HepG2 (cell line): Measurements from ENCODE around the gene ALG14. TPM values are rescaled to one million over a fixed set of nuclear protein-coding genes. Genes with fewer than 3 reads are reported as not detected.
A peak's percentile ranks its signal among the peaks of the same experiment; 100 is the strongest.

Source experiments
- ELF3 ChIP-seq: IDR thresholded peaks from 2 replicates; pipeline ENCODE4 v1.6.1; 2016; ENCODE audit warnings: missing genetic modification reagents, missing compliant biosample characterization
- FOXC1 ChIP-seq: sonication (generic); formaldehyde crosslinking; IDR thresholded peaks from 2 replicates; pipeline ENCODE4 v1.8.0; 2022; ENCODE audit warnings: mild to moderate bottlenecking, missing genetic modification reagents, borderline replicate concordance
- IKZF4 ChIP-seq: sonication (generic); formaldehyde crosslinking; IDR thresholded peaks from 2 replicates; pipeline ENCODE4 v1.5.1; 2020; ENCODE audit warnings: borderline replicate concordance, mild to moderate bottlenecking, low read depth, missing genetic modification reagents; ENCODE audit errors: not compliant biosample characterization
- JUN ChIP-seq: sonication (generic); formaldehyde crosslinking; IDR thresholded peaks from 2 replicates; pipeline ENCODE4 v1.4.0; 2020; ENCODE audit warnings: mild to moderate bottlenecking, missing genetic modification reagents
- JUNB ChIP-seq: sonication (generic); formaldehyde crosslinking; IDR thresholded peaks from 2 replicates; pipeline ENCODE4 v1.8.0; 2022; ENCODE audit warnings: missing genetic modification reagents, mild to moderate bottlenecking, borderline replicate concordance
- KAT8 ChIP-seq: IDR thresholded peaks from 2 replicates; pipeline ENCODE4 v1.6.1; 2016; ENCODE audit warnings: missing genetic modification reagents, missing compliant biosample characterization
- KLF13 ChIP-seq: sonication (generic); formaldehyde crosslinking; IDR thresholded peaks from 2 replicates; pipeline ENCODE4 v1.4.0; 2020; ENCODE audit warnings: mild to moderate bottlenecking, missing genetic modification reagents
- MIER2 ChIP-seq: IDR thresholded peaks from 2 replicates; pipeline ENCODE4 v1.6.1; 2016; ENCODE audit warnings: missing biosample characterization, missing genetic modification reagents
- RFX1 ChIP-seq: fragments of 450-650 bp; IDR thresholded peaks from 2 replicates; pipeline ENCODE4 v1.6.1; 2017
- TBX2 ChIP-seq: sonication (generic); formaldehyde crosslinking; IDR thresholded peaks from 2 replicates; pipeline ENCODE4 v1.5.0; 2020; ENCODE audit warnings: missing genetic modification reagents, mild to moderate bottlenecking, borderline replicate concordance
- TBX3 ChIP-seq: fragments of 450-650 bp; IDR thresholded peaks from 2 replicates; pipeline ENCODE4 v1.6.1; 2017; ENCODE audit warnings: antibody characterized with exemption, mild to moderate bottlenecking, inconsistent platforms, borderline replicate concordance
- ZFP36L2 ChIP-seq: sonication (generic); formaldehyde crosslinking; IDR thresholded peaks from 2 replicates; pipeline ENCODE4 v1.4.0; 2020; ENCODE audit warnings: missing genetic modification reagents
- ZNF20 ChIP-seq: sonication (generic); formaldehyde crosslinking; IDR thresholded peaks from 2 replicates; pipeline ENCODE4 v1.4.0; 2020; ENCODE audit warnings: mild to moderate bottlenecking, moderate library complexity, missing genetic modification reagents
- ZNF367 ChIP-seq: sonication (generic); formaldehyde crosslinking; IDR thresholded peaks from 2 replicates; pipeline ENCODE4 v1.4.0; 2020; ENCODE audit warnings: missing genetic modification reagents, borderline replicate concordance
- ZNF468 ChIP-seq: sonication (generic); formaldehyde crosslinking; IDR thresholded peaks from 2 replicates; pipeline ENCODE4 v1.8.0; 2022; ENCODE audit warnings: mild to moderate bottlenecking, moderate library complexity, missing genetic modification reagents
- ZNF792 ChIP-seq: IDR thresholded peaks from 2 replicates; pipeline ENCODE4 v1.6.1; 2016
- ZNF879 ChIP-seq: sonication (generic); formaldehyde crosslinking; IDR thresholded peaks from 2 replicates; pipeline ENCODE4 v1.8.1; 2023; ENCODE audit warnings: missing genetic modification reagents
- ZNF883 ChIP-seq: sonication (generic); formaldehyde crosslinking; IDR thresholded peaks from 2 replicates; pipeline ENCODE4 v1.5.1; 2020; ENCODE audit warnings: mild to moderate bottlenecking, missing genetic modification reagents; ENCODE audit errors: not compliant biosample characterization
- polyA plus RNA-seq, 8 experiments: library from polyadenylated mRNA; depleted of rRNA in 3 of 8; stranded (reverse) in 7 of 8; unstranded in 1 of 8; fragments of >200 nt; fragmentation: Illumina TruSeq in 4 of 8; extraction: Trizol in 4 of 8; gene quantifications; 2 replicates each; pipeline versions ENCODE4 v1.2.1 to v1.2.3, GENCODE V29; 2011 to 2016; ENCODE audit warnings: low read depth in 4 of 8, missing spikeins in 1 of 8, mixed read lengths in 1 of 8; ENCODE audit not compliant: insufficient read depth in 1 of 8
- total RNA-seq, 5 experiments: library from RNA; depleted of rRNA; stranded (reverse); fragments of >200 nt; fragmentation: Illumina TruSeq; extraction: Trizol; gene quantifications; 2 replicates each; pipeline ENCODE4 v1.2.3, GENCODE V29; 2016; ENCODE audit warnings: low read depth in 1 of 5
- TF ChIP-seq, protein P1 (sequence below): sonication (generic); formaldehyde crosslinking; IDR thresholded peaks from 2 replicates; pipeline ENCODE4 v1.4.0; 2020; ENCODE audit warnings: missing genetic modification reagents, borderline replicate concordance
- TF ChIP-seq, protein P2 (sequence below): sonication (generic); formaldehyde crosslinking; IDR thresholded peaks from 2 replicates; pipeline ENCODE4 v1.5.0; 2020; ENCODE audit warnings: mild to moderate bottlenecking, missing genetic modification reagents, moderate library complexity
- TF ChIP-seq, protein P3 (sequence below): sonication (generic); formaldehyde crosslinking; IDR thresholded peaks from 2 replicates; pipeline ENCODE4 v1.5.1; 2020; ENCODE audit warnings: missing genetic modification reagents, mild to moderate bottlenecking, borderline replicate concordance
- TF ChIP-seq, protein P4 (sequence below): sonication (generic); formaldehyde crosslinking; IDR thresholded peaks from 2 replicates; pipeline ENCODE4 v1.4.0; 2020; ENCODE audit warnings: missing genetic modification reagents

The ALG14 gene
- total and polyA plus RNA-seq, 2 of the 13 experiments (the other 11 are each of a cell fraction or from before 2014, with no cell fraction given), result 4.5 to 12.7 TPM

DNA sequence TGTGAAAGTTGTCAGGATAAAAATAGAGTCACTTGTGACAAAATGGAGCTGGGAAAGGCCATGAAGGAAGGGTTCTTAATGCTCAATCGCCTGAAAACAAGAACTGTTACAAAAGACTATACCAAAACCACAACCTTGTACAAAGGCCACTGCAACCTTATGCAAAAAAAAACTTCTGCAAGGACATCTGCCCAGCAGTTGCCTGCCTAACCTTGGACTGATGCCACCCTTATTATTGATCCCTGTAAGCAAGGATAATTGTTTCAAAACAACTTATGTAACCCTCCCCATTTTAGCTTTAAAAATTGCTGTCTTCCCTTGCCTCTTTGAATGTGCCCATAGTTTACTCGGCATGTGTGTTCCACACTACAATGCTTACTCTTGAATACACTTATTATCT lies 5.7 kb downstream of the ALG14 start (continued):
- TF ChIP-seq, protein P1, sequence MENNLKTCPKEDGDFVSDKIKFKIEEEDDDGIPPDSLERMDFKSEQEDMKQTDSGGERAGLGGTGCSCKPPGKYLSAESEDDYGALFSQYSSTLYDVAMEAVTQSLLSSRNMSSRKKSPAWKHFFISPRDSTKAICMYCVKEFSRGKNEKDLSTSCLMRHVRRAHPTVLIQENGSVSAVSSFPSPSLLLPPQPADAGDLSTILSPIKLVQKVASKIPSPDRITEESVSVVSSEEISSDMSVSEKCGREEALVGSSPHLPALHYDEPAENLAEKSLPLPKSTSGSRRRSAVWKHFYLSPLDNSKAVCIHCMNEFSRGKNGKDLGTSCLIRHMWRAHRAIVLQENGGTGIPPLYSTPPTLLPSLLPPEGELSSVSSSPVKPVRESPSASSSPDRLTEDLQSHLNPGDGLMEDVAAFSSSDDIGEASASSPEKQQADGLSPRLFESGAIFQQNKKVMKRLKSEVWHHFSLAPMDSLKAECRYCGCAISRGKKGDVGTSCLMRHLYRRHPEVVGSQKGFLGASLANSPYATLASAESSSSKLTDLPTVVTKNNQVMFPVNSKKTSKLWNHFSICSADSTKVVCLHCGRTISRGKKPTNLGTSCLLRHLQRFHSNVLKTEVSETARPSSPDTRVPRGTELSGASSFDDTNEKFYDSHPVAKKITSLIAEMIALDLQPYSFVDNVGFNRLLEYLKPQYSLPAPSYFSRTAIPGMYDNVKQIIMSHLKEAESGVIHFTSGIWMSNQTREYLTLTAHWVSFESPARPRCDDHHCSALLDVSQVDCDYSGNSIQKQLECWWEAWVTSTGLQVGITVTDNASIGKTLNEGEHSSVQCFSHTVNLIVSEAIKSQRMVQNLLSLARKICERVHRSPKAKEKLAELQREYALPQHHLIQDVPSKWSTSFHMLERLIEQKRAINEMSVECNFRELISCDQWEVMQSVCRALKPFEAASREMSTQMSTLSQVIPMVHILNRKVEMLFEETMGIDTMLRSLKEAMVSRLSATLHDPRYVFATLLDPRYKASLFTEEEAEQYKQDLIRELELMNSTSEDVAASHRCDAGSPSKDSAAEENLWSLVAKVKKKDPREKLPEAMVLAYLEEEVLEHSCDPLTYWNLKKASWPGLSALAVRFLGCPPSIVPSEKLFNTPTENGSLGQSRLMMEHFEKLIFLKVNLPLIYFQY (CRISPR knock-in tag), result peak; percentile 23; the same call in 1 of the 2 replicates
- TF ChIP-seq JUNB (CRISPR knock-in tag) (no peak), MIER2 (CRISPR knock-in tag) (no peak; the same call in 1 of the 2 replicates), KAT8 (CRISPR knock-in tag) (peak; percentile 84), IKZF4 (CRISPR knock-in tag) (no peak), ZNF879 (CRISPR knock-in tag) (no peak), JUN (CRISPR knock-in tag) (no peak), ZNF792 (CRISPR knock-in tag) (no peak), TBX3 (no peak), ZNF468 (CRISPR knock-in tag) (no peak), TBX2 (CRISPR knock-in tag) (peak; percentile 43; the same call in 1 of the 2 replicates), ZFP36L2 (CRISPR knock-in tag) (no peak), RFX1 (no peak), ZNF20 (CRISPR knock-in tag) (no peak), KLF13 (CRISPR knock-in tag) (no peak), FOXC1 (CRISPR knock-in tag) (no peak), ELF3 (CRISPR knock-in tag) (peak; percentile 37; the same call in 1 of the 2 replicates), ZNF367 (CRISPR knock-in tag) (no peak), ZNF883 (CRISPR knock-in tag) (no peak)
- TF ChIP-seq, protein P2, sequence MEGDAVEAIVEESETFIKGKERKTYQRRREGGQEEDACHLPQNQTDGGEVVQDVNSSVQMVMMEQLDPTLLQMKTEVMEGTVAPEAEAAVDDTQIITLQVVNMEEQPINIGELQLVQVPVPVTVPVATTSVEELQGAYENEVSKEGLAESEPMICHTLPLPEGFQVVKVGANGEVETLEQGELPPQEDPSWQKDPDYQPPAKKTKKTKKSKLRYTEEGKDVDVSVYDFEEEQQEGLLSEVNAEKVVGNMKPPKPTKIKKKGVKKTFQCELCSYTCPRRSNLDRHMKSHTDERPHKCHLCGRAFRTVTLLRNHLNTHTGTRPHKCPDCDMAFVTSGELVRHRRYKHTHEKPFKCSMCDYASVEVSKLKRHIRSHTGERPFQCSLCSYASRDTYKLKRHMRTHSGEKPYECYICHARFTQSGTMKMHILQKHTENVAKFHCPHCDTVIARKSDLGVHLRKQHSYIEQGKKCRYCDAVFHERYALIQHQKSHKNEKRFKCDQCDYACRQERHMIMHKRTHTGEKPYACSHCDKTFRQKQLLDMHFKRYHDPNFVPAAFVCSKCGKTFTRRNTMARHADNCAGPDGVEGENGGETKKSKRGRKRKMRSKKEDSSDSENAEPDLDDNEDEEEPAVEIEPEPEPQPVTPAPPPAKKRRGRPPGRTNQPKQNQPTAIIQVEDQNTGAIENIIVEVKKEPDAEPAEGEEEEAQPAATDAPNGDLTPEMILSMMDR (CRISPR knock-in tag), result no peak
- TF ChIP-seq, protein P3, sequence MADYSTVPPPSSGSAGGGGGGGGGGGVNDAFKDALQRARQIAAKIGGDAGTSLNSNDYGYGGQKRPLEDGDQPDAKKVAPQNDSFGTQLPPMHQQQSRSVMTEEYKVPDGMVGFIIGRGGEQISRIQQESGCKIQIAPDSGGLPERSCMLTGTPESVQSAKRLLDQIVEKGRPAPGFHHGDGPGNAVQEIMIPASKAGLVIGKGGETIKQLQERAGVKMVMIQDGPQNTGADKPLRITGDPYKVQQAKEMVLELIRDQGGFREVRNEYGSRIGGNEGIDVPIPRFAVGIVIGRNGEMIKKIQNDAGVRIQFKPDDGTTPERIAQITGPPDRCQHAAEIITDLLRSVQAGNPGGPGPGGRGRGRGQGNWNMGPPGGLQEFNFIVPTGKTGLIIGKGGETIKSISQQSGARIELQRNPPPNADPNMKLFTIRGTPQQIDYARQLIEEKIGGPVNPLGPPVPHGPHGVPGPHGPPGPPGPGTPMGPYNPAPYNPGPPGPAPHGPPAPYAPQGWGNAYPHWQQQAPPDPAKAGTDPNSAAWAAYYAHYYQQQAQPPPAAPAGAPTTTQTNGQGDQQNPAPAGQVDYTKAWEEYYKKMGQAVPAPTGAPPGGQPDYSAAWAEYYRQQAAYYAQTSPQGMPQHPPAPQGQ (CRISPR knock-in tag), result no peak
- TF ChIP-seq, protein P4, sequence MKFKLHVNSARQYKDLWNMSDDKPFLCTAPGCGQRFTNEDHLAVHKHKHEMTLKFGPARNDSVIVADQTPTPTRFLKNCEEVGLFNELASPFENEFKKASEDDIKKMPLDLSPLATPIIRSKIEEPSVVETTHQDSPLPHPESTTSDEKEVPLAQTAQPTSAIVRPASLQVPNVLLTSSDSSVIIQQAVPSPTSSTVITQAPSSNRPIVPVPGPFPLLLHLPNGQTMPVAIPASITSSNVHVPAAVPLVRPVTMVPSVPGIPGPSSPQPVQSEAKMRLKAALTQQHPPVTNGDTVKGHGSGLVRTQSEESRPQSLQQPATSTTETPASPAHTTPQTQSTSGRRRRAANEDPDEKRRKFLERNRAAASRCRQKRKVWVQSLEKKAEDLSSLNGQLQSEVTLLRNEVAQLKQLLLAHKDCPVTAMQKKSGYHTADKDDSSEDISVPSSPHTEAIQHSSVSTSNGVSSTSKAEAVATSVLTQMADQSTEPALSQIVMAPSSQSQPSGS (CRISPR knock-in tag), result peak; percentile 85
